HCT116 (cell line): ENCODE results near the gene BBS9. TPM values are rescaled to one million over a fixed set of nuclear protein-coding genes. Genes with fewer than 3 reads are reported as not detected.

Source experiments
- ATAC-seq: fragments of 200-7000 bp; cut with Tn5 transposase; 2 replicates; pipeline ENCODE4 v1.9.1; 2020; ENCODE audit warnings: mild to moderate bottlenecking, moderate library complexity
- BruUV-seq: library from RNA; stranded (reverse); fragments of 400-500 nt; replicated peaks from 2 replicates; lab custom pipeline; 2021; lab: Mats Ljungman, UMichigan
- CTCF ChIA-PET: fragments of 300-600 bp; sonication (Branson Sonifier 250); formaldehyde crosslinking; loops from one replicate; lab custom pipeline; 2021; ENCODE audit warnings: antibody characterized with exemption; lab: Charles Lee
- POLR2A ChIA-PET: fragments of 300-600, 350-600 bp; sonication (Branson Sonifier 250); formaldehyde crosslinking; loops from one replicate; lab custom pipeline; 2021; ENCODE audit warnings: antibody characterized with exemption; lab: Charles Lee
- RAD21 ChIA-PET, 2 experiments: fragments of 300-600 bp; sonication (Branson Sonifier 250); formaldehyde crosslinking; loops; one replicate each; lab custom pipeline; 2023; ENCODE audit warnings: low total read pairs in 2 of 2; ENCODE audit not compliant: uncharacterized antibody in 2 of 2, unreplicated experiment in 2 of 2, low non-redundant PET in 1 of 2; lab: Charles Lee
- DNase-seq: peaks from one replicate; pipeline ENCODE4 v3.0.0-alpha.2; 2010; ENCODE audit warnings: low read depth, low spot score
- H2AFZ ChIP-seq: fragments of 200-600 bp; shearing (Covaris generic), sonication (generic); 2 replicates; pipeline ENCODE4 v1.6.1; 2017; ENCODE audit warnings: low read depth, mixed run types, mixed read lengths, antibody characterized with exemption, low read length; ENCODE audit not compliant: poor library complexity, severe bottlenecking
- H3K27ac ChIP-seq: 2 replicates; pipeline ENCODE4 v1.5.1; 2012; ENCODE audit warnings: low read depth, low read length
- H3K27me3 ChIP-seq: fragments of 200-600 bp; sonication (generic); 2 replicates; pipeline ENCODE4 v1.6.1; 2016; ENCODE audit warnings: mixed run types, low read length, mixed read lengths; ENCODE audit not compliant: insufficient read depth
- H3K36me3 ChIP-seq, 2 experiments: fragments of 200-500 bp in 1 of 2; fragments of 200-600 bp in 1 of 2; sonication (Bioruptor generic) in 1 of 2; sonication (generic) in 1 of 2; 2 replicates each; pipeline versions ENCODE4 v1.5.1 to v1.6.1; 2014 to 2016; ENCODE audit warnings: low read length in 2 of 2, inconsistent platforms in 1 of 2, mixed read lengths in 1 of 2, mixed run types in 1 of 2; ENCODE audit not compliant: insufficient read depth in 2 of 2, control insufficient read depth in 1 of 2
- H3K4me1 ChIP-seq, 2 experiments: fragments of 200-600 bp in 1 of 2; sonication (generic) in 1 of 2; 2 replicates each; pipeline versions ENCODE4 v1.5.1 to v1.6.1; 2012 to 2017; ENCODE audit warnings: low read length in 2 of 2, inconsistent platforms in 1 of 2, mild to moderate bottlenecking in 1 of 2, mixed read lengths in 1 of 2, mixed run types in 1 of 2, moderate library complexity in 1 of 2; ENCODE audit not compliant: insufficient read depth in 2 of 2, control insufficient read depth in 1 of 2
- H3K4me2 ChIP-seq: fragments of 200-600 bp; sonication (generic); 2 replicates; pipeline ENCODE4 v1.6.1; 2017; ENCODE audit warnings: mixed run types, low read length, mixed read lengths
- H3K4me3 ChIP-seq, 2 experiments: fragments of 200-600 bp in 1 of 2; sonication (generic) in 1 of 2; replicated peaks in 1 of 2; 2 replicates each; pipeline ENCODE4 v1.5.1; 2011 to 2016; ENCODE audit warnings: low read length in 2 of 2, control low read depth in 1 of 2, low read depth in 1 of 2, mild to moderate bottlenecking in 1 of 2, mixed read lengths in 1 of 2, mixed run types in 1 of 2
- H3K79me2 ChIP-seq: fragments of 200-600 bp; sonication (generic); 2 replicates; pipeline ENCODE4 v1.6.1; 2017; ENCODE audit warnings: mild to moderate bottlenecking, mixed run types, low read length, moderate library complexity, mixed read lengths; ENCODE audit not compliant: insufficient read depth
- H3K9ac ChIP-seq: fragments of 200-600 bp; sonication (generic); 2 replicates; pipeline ENCODE4 v1.6.1; 2016; ENCODE audit warnings: low read length, mixed read lengths
- H3K9me2 ChIP-seq: fragments of 200-600 bp; sonication (generic), shearing (Covaris generic); 2 replicates; pipeline ENCODE4 v1.6.1; 2017; ENCODE audit warnings: mixed run types, mild to moderate bottlenecking, moderate library complexity; ENCODE audit not compliant: insufficient read depth
- H3K9me3 ChIP-seq, 2 experiments: fragments of 200-500 bp in 1 of 2; fragments of 200-600 bp in 1 of 2; sonication (Bioruptor generic) in 1 of 2; sonication (generic) in 1 of 2; 2 replicates each; pipeline ENCODE4 v1.6.1; 2014 to 2017; ENCODE audit warnings: low read length in 2 of 2, mixed read lengths in 2 of 2, inconsistent platforms in 1 of 2, low read depth in 1 of 2, mild to moderate bottlenecking in 1 of 2, mixed run types in 1 of 2, moderate library complexity in 1 of 2; ENCODE audit not compliant: control insufficient read depth in 1 of 2, insufficient read depth in 1 of 2
- H4K20me1 ChIP-seq: fragments of 200-600 bp; sonication (generic), shearing (Covaris generic); 2 replicates; pipeline ENCODE4 v1.6.1; 2017; ENCODE audit warnings: mixed run types, mild to moderate bottlenecking, moderate library complexity; ENCODE audit not compliant: insufficient read depth
- CTCF ChIP-seq, 3 experiments: fragments of 200-600 bp in 1 of 3; sonication (generic) in 1 of 3; IDR thresholded peaks in 2 of 3; conservative IDR thresholded peaks in 1 of 3; 2 replicates each; pipeline ENCODE4 v1.5.1; 2012 to 2017; ENCODE audit warnings: low read depth in 2 of 3, low read length in 2 of 3, antibody characterized with exemption in 1 of 3, borderline replicate concordance in 1 of 3, control low read depth in 1 of 3, mild to moderate bottlenecking in 1 of 3, mixed read lengths in 1 of 3, mixed run types in 1 of 3, moderate library complexity in 1 of 3; ENCODE audit not compliant: insufficient read depth in 1 of 3
- EZH2phosphoT487 ChIP-seq: fragments of 200-600 bp; IDR thresholded peaks from 2 replicates; pipeline ENCODE4 v1.6.1; 2018; ENCODE audit warnings: antibody characterized with exemption, borderline replicate concordance
- FOSL1 ChIP-seq: IDR thresholded peaks from 2 replicates; pipeline ENCODE4 v1.6.1; 2012; ENCODE audit warnings: low read depth
- POLR2AphosphoS5 ChIP-seq: IDR thresholded peaks from 2 replicates; pipeline ENCODE4 v1.6.1; 2011; ENCODE audit warnings: mild to moderate bottlenecking, low read depth, low read length, moderate library complexity
- SP1 ChIP-seq: IDR thresholded peaks from 2 replicates; pipeline ENCODE4 v1.6.1; 2012; ENCODE audit warnings: low read depth
- ZNF274 ChIP-seq: fragments of 200-500 bp; sonication (Bioruptor generic); IDR thresholded peaks from 2 replicates; pipeline ENCODE4 v1.6.1; 2014; ENCODE audit warnings: mild to moderate bottlenecking, low read depth, low read length, inconsistent platforms
- intact Hi-C: fragments of 100-400 bp; cut with micrococcal nuclease; formaldehyde crosslinking; loops from 2 replicates; pipeline ENCODE4 v1.10.0; 2022
- total RNA-seq: library from RNA; stranded (reverse); gene quantifications from one replicate; pipeline ENCODE4 v1.2.1, GENCODE V29; 2021; ENCODE audit not compliant: unreplicated experiment
- TF ChIP-seq, protein P1 (sequence below): IDR thresholded peaks from 2 replicates; pipeline ENCODE4 v1.6.1; 2012
- TF ChIP-seq, protein P2 (sequence below): IDR thresholded peaks from 2 replicates; pipeline ENCODE4 v1.6.1; 2011; ENCODE audit warnings: mild to moderate bottlenecking, low read length, moderate library complexity; ENCODE audit not compliant: insufficient replicate concordance; ENCODE audit errors: extremely low read depth

BBS9 gene
- total RNA-seq, 1 experiment from 2014 or later: 7.1 TPM

GRCh38 chr7:33634606-33635005, 505.2 kb downstream of the BBS9 start:
- H3K27me3 ChIP-seq: no peaks in the 10 kb centered on the region
- H3K36me3 ChIP-seq: no peaks in the 10 kb centered on the region
- intact Hi-C loops: no loop called here
- DNase-seq (no peak), ATAC-seq (no peak)
- H3K9me2 ChIP-seq: no peaks in the 10 kb centered on the region
- H3K4me3 ChIP-seq: no peak overlapping the region
- H3K9ac ChIP-seq: no peak overlapping the region
- H3K9me3 ChIP-seq: no peaks in the 10 kb centered on the region
- no peak overlapping the region for H3K27ac ChIP-seq
- H3K4me1 ChIP-seq: no peaks in the 10 kb centered on the region
- H3K4me2 ChIP-seq: no peak overlapping the region
- ChIA-PET RAD21 (no interaction called here), POLR2A (no interaction called here), CTCF (no interaction called here)
- H4K20me1 ChIP-seq: no peaks in the 10 kb centered on the region
- no peaks in the 10 kb centered on the region for H3K79me2 ChIP-seq
- no TSS peak for BruUV-seq
- no peak overlapping the region for H2AFZ ChIP-seq
- TF ChIP-seq POLR2AphosphoS5: no peak
- TF ChIP-seq, all 23 proteins: peak for 0

DNA sequence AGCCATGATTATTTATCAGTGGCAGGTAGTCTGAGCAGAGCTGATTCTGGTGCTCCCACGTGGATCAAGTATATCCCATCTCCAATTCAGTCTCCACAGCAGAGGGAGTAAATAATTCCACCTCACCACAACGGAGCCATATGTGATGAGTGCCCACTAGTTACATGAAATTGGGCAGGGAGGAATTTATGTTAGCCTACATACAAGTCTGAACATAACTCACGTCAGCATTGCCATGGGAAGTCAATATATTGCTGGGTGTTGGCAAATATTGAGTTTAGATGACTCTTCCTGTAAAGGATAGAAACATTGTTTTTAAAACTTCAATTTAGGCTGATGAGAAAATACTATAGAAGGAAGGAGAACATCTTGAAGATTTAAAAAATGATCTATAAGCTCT, 507.0 kb downstream of the BBS9 start:
- Histone ChIP-seq H3K27ac (no peak overlapping the region), H4K20me1 (no peaks in the 10 kb centered on the region), H3K9me3 (no peaks in the 10 kb centered on the region), H3K4me3 (no peak overlapping the region), H3K27me3 (no peaks in the 10 kb centered on the region), H2AFZ (no peak overlapping the region), H3K4me1 (no peaks in the 10 kb centered on the region), H3K9me2 (no peaks in the 10 kb centered on the region), H3K36me3 (no peaks in the 10 kb centered on the region), H3K79me2 (no peaks in the 10 kb centered on the region), H3K9ac (no peak overlapping the region), H3K4me2 (no peak overlapping the region)
- no peak for ATAC-seq
- ChIA-PET CTCF (no interaction called here), RAD21 (no interaction called here), POLR2A (no interaction called here)
- no peak for DNase-seq
- intact Hi-C loops: no loop called here
- TF ChIP-seq FOSL1 (no peak), ZNF274 (no peak), CTCF (IDR thresholded peaks at IDR 0.05 in 2 of 3, conservative IDR thresholded peaks at IDR 0.05 in 1 of 3; ENCODE audit: borderline replicate concordance in 1 of 3, insufficient read depth in 1 of 3, low read depth in 2 of 3, low read length in 2 of 3) (no peak), EZH2phosphoT487 (no peak), SP1 (no peak)
- TF ChIP-seq, protein P1, sequence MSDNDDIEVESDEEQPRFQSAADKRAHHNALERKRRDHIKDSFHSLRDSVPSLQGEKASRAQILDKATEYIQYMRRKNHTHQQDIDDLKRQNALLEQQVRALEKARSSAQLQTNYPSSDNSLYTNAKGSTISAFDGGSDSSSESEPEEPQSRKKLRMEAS: no peak
- TF ChIP-seq, protein P2, sequence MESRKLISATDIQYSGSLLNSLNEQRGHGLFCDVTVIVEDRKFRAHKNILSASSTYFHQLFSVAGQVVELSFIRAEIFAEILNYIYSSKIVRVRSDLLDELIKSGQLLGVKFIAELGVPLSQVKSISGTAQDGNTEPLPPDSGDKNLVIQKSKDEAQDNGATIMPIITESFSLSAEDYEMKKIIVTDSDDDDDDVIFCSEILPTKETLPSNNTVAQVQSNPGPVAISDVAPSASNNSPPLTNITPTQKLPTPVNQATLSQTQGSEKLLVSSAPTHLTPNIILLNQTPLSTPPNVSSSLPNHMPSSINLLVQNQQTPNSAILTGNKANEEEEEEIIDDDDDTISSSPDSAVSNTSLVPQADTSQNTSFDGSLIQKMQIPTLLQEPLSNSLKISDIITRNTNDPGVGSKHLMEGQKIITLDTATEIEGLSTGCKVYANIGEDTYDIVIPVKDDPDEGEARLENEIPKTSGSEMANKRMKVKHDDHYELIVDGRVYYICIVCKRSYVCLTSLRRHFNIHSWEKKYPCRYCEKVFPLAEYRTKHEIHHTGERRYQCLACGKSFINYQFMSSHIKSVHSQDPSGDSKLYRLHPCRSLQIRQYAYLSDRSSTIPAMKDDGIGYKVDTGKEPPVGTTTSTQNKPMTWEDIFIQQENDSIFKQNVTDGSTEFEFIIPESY: no peak
- BruUV-seq: no TSS peak
